22Rv1 (cell line): ENCODE measurements around the gene TBC1D22A.

ENCODE experiments used
- CTCF ChIP-seq: fragments of 450-650 bp; IDR thresholded peaks from 2 replicates; pipeline ENCODE4 v1.5.1; 2017; ENCODE audit warnings: mild to moderate bottlenecking
- ZFX ChIP-seq: fragments of 450-650 bp; IDR thresholded peaks from 2 replicates; pipeline ENCODE4 v1.6.1; 2017; ENCODE audit warnings: antibody characterized with exemption, borderline replicate concordance

DNA sequence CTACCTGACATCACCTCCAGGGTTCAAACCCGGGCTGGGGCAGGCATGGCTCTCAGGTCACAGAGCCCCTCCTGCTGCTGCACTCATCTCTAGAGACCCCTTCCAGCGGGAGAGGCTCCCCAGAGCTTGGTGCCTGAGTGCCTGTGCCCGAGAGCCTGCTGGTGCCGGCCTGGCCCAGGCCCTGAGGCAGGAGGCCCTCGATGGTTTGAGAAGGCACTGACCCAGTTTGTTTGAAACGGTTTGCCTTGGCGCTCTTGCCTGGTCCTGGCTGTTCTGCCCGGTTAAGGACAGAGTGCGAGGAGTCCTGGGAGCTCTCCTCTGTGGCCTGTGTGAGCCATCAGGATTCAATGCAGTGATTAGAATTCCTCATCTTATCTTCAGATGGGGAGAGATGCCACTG lies 88.9 kb downstream of the TBC1D22A start:
- TF ChIP-seq CTCF: no peak
- no peak for TF ChIP-seq ZFX
